Vagina (tissue), 2 donors: ENCODE measurements around the gene GYPE. TPM values are rescaled to one million over a fixed set of nuclear protein-coding genes. Genes with fewer than 3 reads are reported as not detected.
"Not testable (repeated sequence)": the region's sequence is repeated elsewhere in the genome, so short reads cannot be mapped to it uniquely, and the experiment has no call there.

Source experiments
- DNase-seq, 2 donors: peaks; one replicate each; pipeline ENCODE4 v3.0.0-alpha.2; 2017; ENCODE audit errors: extremely low spot score in 2 of 2
- H3K27ac ChIP-seq: fragments of 200-600 bp; sonication (generic); one replicate; pipeline ENCODE4 v1.5.1; 2019
- H3K27me3 ChIP-seq: fragments of 200-600 bp; sonication (generic); one replicate; pipeline ENCODE4 v1.5.1; 2019
- H3K36me3 ChIP-seq, 2 donors: fragments of 200-600 bp; sonication (generic); one replicate each; pipeline ENCODE4 v1.5.1; 2017 to 2019
- H3K4me1 ChIP-seq: fragments of 200-600 bp; sonication (generic); one replicate; pipeline ENCODE4 v1.5.1; 2019
- H3K4me3 ChIP-seq, 2 donors: fragments of 200-600 bp; sonication (generic); 1 replicate in 1 of 2; 2 replicates in 1 of 2; pipeline ENCODE4 v1.5.1; 2016 to 2019
- H3K9me3 ChIP-seq: fragments of 200-600 bp; sonication (generic); one replicate; pipeline ENCODE4 v1.5.1; 2019
- POLR2A ChIP-seq, 2 donors: fragments of 450-650 bp; IDR thresholded peaks; one replicate each; pipeline ENCODE4 v1.6.1; 2017; ENCODE audit warnings: antibody characterized with exemption in 2 of 2, mild to moderate bottlenecking in 2 of 2, moderate library complexity in 2 of 2
- POLR2AphosphoS5 ChIP-seq, 2 donors: sonication (generic); formaldehyde crosslinking; IDR thresholded peaks; one replicate each; pipeline ENCODE4 v1.9.0; 2017; ENCODE audit warnings: antibody characterized with exemption in 2 of 2, mild to moderate bottlenecking in 2 of 2, low read depth in 1 of 2; ENCODE audit not compliant: insufficient read depth in 1 of 2
- intact Hi-C: fragments of 100-400 bp; cut with DNase I; formaldehyde crosslinking; loops from one replicate; pipeline ENCODE4 v1.15.1; 2023
- total RNA-seq: library from RNA; depleted of rRNA; stranded (reverse); fragments of >200 nt; gene quantifications from one replicate; pipeline ENCODE4 v1.2.3, GENCODE V29; 2016
- TF ChIP-seq, protein P1 (sequence below), 3 experiments: fragments of 450-650 bp in 2 of 3; fragments of 200-600 bp in 1 of 3; sonication (generic) in 1 of 3; IDR thresholded peaks; one replicate each; pipeline ENCODE4 v1.5.1; 2017 to 2019; ENCODE audit warnings: antibody characterized with exemption in 3 of 3, mild to moderate bottlenecking in 2 of 3, moderate library complexity in 2 of 3

The GYPE gene
- total RNA-seq, 1 donor from 2014 or later = not detected

- H3K36me3 ChIP-seq, H3K9me3 ChIP-seq, H3K27ac ChIP-seq, H3K27me3 ChIP-seq, DNase-seq, H3K4me1 ChIP-seq, intact Hi-C loops: not testable (repeated sequence)
- peak overlapping the region; percentile 30 to 41 for H3K4me3 ChIP-seq
Measured at GRCh38 chr4:143911528-143912417, 6.4 kb upstream of the GYPE start.

DNA sequence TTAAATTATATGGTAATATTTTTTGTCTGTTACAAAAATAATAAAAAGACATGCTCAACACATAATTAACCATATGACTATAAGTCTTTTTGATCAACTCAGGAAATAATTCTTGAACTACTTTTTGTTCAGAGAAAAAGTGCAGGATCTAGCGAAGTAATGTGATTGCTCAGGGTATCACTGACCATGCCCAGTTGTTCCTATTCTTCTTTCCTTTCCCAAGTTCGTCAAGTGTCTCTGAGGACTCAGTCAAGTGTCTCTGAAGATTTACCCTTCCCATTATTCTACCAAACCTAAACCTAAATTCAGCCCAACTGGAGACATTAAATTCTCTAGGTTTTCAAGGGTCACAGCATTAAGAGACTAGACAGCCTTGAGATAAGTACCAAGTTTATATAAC lies 5.5 kb upstream of the GYPE start:
- H3K27me3 ChIP-seq, H3K9me3 ChIP-seq, DNase-seq, H3K36me3 ChIP-seq, H3K4me3 ChIP-seq, H3K4me1 ChIP-seq, H3K27ac ChIP-seq, intact Hi-C loops: not testable (repeated sequence)

DNA sequence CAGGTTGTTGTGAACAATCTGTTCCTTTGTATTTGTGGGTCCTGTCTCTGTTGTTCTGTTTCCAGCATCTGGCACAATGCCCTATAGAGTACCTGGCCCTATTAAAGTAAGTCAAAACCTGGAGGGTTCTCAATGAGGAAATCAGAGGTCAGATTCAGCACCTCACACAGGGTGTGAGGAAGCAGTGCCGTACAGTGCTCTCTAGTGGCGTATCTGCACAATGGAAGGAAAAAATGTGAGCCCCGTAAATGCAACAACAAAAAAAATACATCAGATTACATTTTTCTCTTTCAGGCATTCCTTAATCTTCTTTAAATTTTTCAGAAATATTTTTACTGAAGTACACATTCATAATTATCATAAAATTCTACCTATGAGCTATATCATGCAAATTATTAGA lies 2.5 kb upstream of the GYPE start:
- H3K4me3 ChIP-seq, DNase-seq, H3K9me3 ChIP-seq, H3K4me1 ChIP-seq, H3K27me3 ChIP-seq, H3K27ac ChIP-seq, intact Hi-C loops, H3K36me3 ChIP-seq: not testable (repeated sequence)

DNA sequence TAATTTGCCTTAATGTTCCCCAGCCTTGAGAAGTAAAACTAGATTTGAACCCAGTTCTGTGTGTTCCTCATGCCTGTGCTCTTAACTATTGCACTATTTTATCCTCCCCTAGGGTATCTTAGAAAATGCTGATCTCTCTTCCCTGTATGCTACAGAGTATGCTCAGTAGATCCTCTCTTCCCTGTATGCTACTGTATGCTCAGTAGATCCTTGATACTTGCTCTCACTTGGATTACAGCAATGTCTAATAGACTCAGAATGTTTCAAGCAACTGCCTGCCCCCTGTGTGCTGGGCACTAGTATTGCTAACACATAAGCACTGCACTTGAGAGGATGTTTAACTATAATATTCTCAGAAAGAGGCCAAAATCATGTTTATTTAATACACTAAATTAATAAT lies 928 bp downstream of the GYPE start:
- H3K27ac ChIP-seq, H3K4me3 ChIP-seq, intact Hi-C loops: not testable (repeated sequence)

DNA sequence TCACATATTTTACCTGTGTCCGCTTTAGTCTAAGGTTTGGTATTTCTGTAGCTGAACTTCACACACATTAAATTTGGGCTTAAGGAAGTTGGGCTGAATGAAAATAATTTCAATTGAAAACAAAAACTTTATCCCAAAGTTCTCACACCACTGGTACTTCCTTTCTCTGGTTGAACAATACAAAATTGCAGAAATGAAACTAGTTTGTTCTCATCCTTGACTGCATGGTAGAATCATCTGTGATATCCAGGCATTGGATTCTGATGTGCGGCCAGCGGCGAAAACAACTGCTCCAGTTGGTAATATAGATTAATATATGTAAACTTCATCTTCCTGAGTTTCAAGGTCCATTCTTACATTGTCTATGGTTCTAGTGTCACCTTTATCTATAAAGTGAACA lies 15.0 kb downstream of the GYPE start:
- DNase-seq, H3K36me3 ChIP-seq, H3K9me3 ChIP-seq, intact Hi-C loops, H3K4me3 ChIP-seq, H3K4me1 ChIP-seq, H3K27me3 ChIP-seq, H3K27ac ChIP-seq: not testable (repeated sequence)

More for the DNA sequence above, 928 bp downstream of the GYPE start:
- not testable (repeated sequence) for H3K9me3 ChIP-seq, H3K4me1 ChIP-seq, H3K36me3 ChIP-seq, H3K27me3 ChIP-seq, DNase-seq

DNA sequence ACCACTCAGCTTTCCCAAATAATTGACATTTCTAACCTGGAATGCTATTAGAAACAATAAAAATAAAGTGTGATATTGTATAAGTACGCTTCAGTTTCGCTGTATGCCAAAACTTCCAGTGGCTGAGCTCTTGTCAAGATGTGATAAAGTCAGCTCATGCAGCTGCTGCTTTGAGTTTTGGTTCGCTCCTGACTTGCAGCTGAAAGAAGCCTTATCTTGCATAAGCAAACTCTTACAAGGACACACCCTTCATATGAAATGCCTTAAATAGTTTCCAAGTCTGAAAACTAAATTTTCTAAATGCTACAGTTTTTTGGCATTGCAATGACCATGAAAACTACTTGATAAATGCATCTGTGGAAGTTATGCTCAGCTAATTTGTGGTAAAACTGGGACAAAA lies 17.2 kb downstream of the GYPE start:
- H3K4me1 ChIP-seq, H3K27me3 ChIP-seq, H3K36me3 ChIP-seq, DNase-seq, H3K27ac ChIP-seq, H3K4me3 ChIP-seq, intact Hi-C loops, H3K9me3 ChIP-seq: not testable (repeated sequence)

GRCh38 chr4:143884965-143885364 lies 20.4 kb downstream of the GYPE start:
- H3K9me3 ChIP-seq, H3K27ac ChIP-seq, H3K27me3 ChIP-seq, H3K36me3 ChIP-seq, H3K4me1 ChIP-seq, intact Hi-C loops, H3K4me3 ChIP-seq, DNase-seq: not testable (repeated sequence)

GRCh38 chr4:143883529-143883928 lies 21.8 kb downstream of the GYPE start:
- intact Hi-C loops = no loop called here
- no peaks in the 10 kb centered on the region for H3K9me3 ChIP-seq
- H3K27ac ChIP-seq = no peak overlapping the region
- H3K36me3 ChIP-seq = no peaks in the 10 kb centered on the region
- DNase-seq = no peak
- TF ChIP-seq POLR2A (IDR thresholded peaks at IDR 0.05) (no peak), POLR2AphosphoS5 (IDR thresholded peaks at IDR 0.05; ENCODE audit: insufficient read depth in 1 of 2, low read depth in 1 of 2) (no peak)
- TF ChIP-seq, protein P1, sequence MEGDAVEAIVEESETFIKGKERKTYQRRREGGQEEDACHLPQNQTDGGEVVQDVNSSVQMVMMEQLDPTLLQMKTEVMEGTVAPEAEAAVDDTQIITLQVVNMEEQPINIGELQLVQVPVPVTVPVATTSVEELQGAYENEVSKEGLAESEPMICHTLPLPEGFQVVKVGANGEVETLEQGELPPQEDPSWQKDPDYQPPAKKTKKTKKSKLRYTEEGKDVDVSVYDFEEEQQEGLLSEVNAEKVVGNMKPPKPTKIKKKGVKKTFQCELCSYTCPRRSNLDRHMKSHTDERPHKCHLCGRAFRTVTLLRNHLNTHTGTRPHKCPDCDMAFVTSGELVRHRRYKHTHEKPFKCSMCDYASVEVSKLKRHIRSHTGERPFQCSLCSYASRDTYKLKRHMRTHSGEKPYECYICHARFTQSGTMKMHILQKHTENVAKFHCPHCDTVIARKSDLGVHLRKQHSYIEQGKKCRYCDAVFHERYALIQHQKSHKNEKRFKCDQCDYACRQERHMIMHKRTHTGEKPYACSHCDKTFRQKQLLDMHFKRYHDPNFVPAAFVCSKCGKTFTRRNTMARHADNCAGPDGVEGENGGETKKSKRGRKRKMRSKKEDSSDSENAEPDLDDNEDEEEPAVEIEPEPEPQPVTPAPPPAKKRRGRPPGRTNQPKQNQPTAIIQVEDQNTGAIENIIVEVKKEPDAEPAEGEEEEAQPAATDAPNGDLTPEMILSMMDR (IDR thresholded peaks at IDR 0.05) = no peak
- H3K4me3 ChIP-seq = no peak overlapping the region
- H3K27me3 ChIP-seq = no peaks in the 10 kb centered on the region
- no peaks in the 10 kb centered on the region for H3K4me1 ChIP-seq

DNA sequence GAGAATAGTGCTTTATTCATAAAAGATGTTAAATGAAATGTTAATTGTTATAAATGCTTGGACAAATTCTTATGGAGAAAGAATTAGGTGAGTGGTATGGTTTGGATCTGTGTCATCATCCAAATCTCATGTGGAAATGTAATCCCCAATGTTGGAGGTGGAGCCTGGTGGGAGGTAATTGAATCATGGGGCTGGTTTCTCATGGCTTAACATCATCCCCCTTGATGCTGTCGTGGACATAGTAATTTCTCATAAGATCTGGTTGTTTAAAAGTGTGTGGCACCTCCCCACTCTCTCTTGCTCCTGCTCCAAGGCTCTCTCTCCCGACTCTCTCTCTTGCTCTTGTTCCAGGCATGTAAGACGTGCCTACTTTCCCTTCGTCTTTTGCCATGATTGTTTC lies 22.5 kb downstream of the GYPE start:
- no peaks in the 10 kb centered on the region for H3K36me3 ChIP-seq
- no peaks in the 10 kb centered on the region for H3K4me1 ChIP-seq
- intact Hi-C loops = no loop called here
- H3K27me3 ChIP-seq = no peaks in the 10 kb centered on the region
- no peaks in the 10 kb centered on the region for H3K9me3 ChIP-seq
- no peak overlapping the region for H3K4me3 ChIP-seq
- TF ChIP-seq POLR2AphosphoS5 (IDR thresholded peaks at IDR 0.05; ENCODE audit: insufficient read depth in 1 of 2, low read depth in 1 of 2) = no peak
- TF ChIP-seq, protein P1 (IDR thresholded peaks at IDR 0.05) = no peak
- TF ChIP-seq POLR2A (IDR thresholded peaks at IDR 0.05) = no peak
- no peak overlapping the region for H3K27ac ChIP-seq
- no peak for DNase-seq

- DNase-seq, H3K27me3 ChIP-seq, H3K4me1 ChIP-seq, H3K27ac ChIP-seq, H3K9me3 ChIP-seq, H3K36me3 ChIP-seq, H3K4me3 ChIP-seq, intact Hi-C loops: not testable (repeated sequence)
Measured at GRCh38 chr4:143879561-143879960, 25.8 kb downstream of the GYPE start.

DNA sequence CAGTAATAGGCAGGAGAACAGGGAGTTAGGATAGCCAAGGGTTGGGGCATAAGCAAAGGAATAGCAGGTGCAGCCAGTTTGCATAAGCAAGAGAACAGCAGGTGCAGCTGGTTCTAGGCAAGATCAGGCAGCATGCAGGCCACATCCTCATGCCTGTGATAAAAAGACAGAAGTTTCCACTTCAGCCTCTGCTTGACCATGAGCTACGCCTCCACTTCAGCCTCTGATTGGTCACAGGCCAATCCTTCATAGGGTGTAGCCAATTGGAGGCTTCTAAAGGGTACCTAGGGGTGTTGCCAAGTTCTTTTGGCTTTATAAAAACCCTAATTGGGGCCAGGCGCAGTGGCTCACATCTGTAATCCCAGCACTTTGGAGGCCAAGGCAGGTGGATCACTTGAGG lies 30.0 kb downstream of the GYPE start:
- H3K27ac ChIP-seq, H3K36me3 ChIP-seq, DNase-seq, H3K4me1 ChIP-seq, intact Hi-C loops, H3K9me3 ChIP-seq, H3K4me3 ChIP-seq, H3K27me3 ChIP-seq: not testable (repeated sequence)
